Transverse colon (tissue), 3 donors: ENCODE data around the gene TF.

Source experiments
- POLR2A ChIP-seq: fragments of 450-650 bp; IDR thresholded peaks from one replicate; pipeline ENCODE4 v1.6.1; 2016; ENCODE audit warnings: antibody characterized with exemption, mild to moderate bottlenecking, moderate library complexity
- TF ChIP-seq, protein P1 (sequence below), 5 experiments: fragments of 200-600 bp in 3 of 5; fragments of 450-650 bp in 2 of 5; sonication (generic) in 3 of 5; IDR thresholded peaks; 1 replicate in 2 of 5; 2 replicates in 3 of 5; pipeline ENCODE4 v1.5.1; 2016 to 2017; ENCODE audit warnings: antibody characterized with exemption in 5 of 5, inconsistent platforms in 3 of 5, mild to moderate bottlenecking in 2 of 5, moderate library complexity in 1 of 5

DNA sequence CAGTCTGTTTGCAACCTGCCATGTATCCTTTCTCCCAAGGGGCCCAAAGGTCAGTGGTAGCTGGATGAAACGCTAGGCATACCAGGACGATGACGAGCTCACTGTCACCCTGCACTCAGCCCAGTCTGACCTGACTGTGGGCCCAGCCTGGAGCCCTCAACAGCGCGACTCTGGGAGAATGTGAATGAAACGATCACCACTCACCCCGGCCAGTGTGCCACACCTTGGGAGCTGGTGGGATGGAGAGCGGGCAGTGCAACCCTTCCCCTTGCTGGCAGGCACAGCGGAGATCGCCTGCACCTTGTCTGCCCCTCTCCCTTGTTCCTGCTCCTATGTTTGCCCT is 86.6 kb downstream of the TF start:
- TF ChIP-seq, protein P1, sequence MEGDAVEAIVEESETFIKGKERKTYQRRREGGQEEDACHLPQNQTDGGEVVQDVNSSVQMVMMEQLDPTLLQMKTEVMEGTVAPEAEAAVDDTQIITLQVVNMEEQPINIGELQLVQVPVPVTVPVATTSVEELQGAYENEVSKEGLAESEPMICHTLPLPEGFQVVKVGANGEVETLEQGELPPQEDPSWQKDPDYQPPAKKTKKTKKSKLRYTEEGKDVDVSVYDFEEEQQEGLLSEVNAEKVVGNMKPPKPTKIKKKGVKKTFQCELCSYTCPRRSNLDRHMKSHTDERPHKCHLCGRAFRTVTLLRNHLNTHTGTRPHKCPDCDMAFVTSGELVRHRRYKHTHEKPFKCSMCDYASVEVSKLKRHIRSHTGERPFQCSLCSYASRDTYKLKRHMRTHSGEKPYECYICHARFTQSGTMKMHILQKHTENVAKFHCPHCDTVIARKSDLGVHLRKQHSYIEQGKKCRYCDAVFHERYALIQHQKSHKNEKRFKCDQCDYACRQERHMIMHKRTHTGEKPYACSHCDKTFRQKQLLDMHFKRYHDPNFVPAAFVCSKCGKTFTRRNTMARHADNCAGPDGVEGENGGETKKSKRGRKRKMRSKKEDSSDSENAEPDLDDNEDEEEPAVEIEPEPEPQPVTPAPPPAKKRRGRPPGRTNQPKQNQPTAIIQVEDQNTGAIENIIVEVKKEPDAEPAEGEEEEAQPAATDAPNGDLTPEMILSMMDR (IDR thresholded peaks at IDR 0.05), result no peak
- no peak for TF ChIP-seq POLR2A
